H1 (cell line): ENCODE measurements around the gene NYAP2. TPM values are rescaled to one million over a fixed set of nuclear protein-coding genes. Genes with fewer than 3 reads are reported as not detected.
A peak's percentile ranks its signal among the peaks of the same experiment; 100 is the strongest.

Experiments used
- CTCF ChIA-PET: fragments of 300-600 bp; sonication (Branson Sonifier 250); formaldehyde crosslinking; loops from one replicate; lab custom pipeline; 2021; ENCODE audit not compliant: partially characterized antibody; lab: Charles Lee
- POLR2A ChIA-PET: fragments of 300-600 bp; sonication (Branson Sonifier 250); formaldehyde crosslinking; loops from one replicate; lab custom pipeline; 2021; ENCODE audit warnings: inconsistent platforms; ENCODE audit not compliant: partially characterized antibody; lab: Charles Lee
- DNase-seq, 2 experiments: peaks; one replicate each; pipeline versions ENCODE4 v3.0.0 to v3.0.0-alpha.2; 2010 to 2022; ENCODE audit warnings: low spot score in 2 of 2, low read depth in 1 of 2, mixed read lengths in 1 of 2
- FAIRE-seq: peaks from 2 replicates; lab custom pipeline; 2011; peaks lifted over from hg19 to GRCh38; lab: Jason Lieb, UNC
- H2AFZ ChIP-seq: 2 replicates; pipeline ENCODE4 v1.8.1; 2012; ENCODE audit warnings: low read length, inconsistent platforms
- H2AK5ac ChIP-seq: 2 replicates; pipeline ENCODE4 v1.6.1; 2013; ENCODE audit warnings: low read depth, low read length
- H2BK120ac ChIP-seq: replicated peaks from 2 replicates; pipeline ENCODE3; 2013; ENCODE audit warnings: low read depth, low read length, inconsistent platforms
- H2BK12ac ChIP-seq: 2 replicates; pipeline ENCODE4 v1.6.1; 2013; ENCODE audit warnings: low read depth, low read length
- H2BK15ac ChIP-seq: 2 replicates; pipeline ENCODE4 v1.6.1; 2013; ENCODE audit warnings: low read length
- H2BK20ac ChIP-seq: 2 replicates; pipeline ENCODE4 v1.6.1; 2013; ENCODE audit warnings: low read length
- H2BK5ac ChIP-seq: 2 replicates; pipeline ENCODE4 v1.6.1; 2013; ENCODE audit warnings: low read depth, low read length
- H3K14ac ChIP-seq: 2 replicates; pipeline ENCODE4 v1.6.1; 2013; ENCODE audit warnings: inconsistent platforms; ENCODE audit not compliant: insufficient read length
- H3K18ac ChIP-seq: 2 replicates; pipeline ENCODE4 v1.6.1; 2013; ENCODE audit warnings: low read length; ENCODE audit errors: extremely low read depth
- H3K23ac ChIP-seq: 2 replicates; pipeline ENCODE4 v1.6.1; 2013; ENCODE audit warnings: inconsistent platforms; ENCODE audit not compliant: insufficient read length
- H3K23me2 ChIP-seq: 2 replicates; pipeline ENCODE4 v1.6.1; 2013; ENCODE audit warnings: low read depth, low read length
- H3K27ac ChIP-seq: 2 replicates; pipeline ENCODE4 v1.6.1; 2011; ENCODE audit warnings: low read depth, low read length, inconsistent platforms
- H3K27me3 ChIP-seq, 4 experiments: replicated peaks in 1 of 4; 1 replicate in 1 of 4; 2 replicates in 3 of 4; pipeline versions ENCODE4 v1.6.1 to v1.8.1; 2011 to 2013; ENCODE audit warnings: low read length in 3 of 4, mild to moderate bottlenecking in 3 of 4, inconsistent platforms in 2 of 4, mixed read lengths in 2 of 4, moderate library complexity in 1 of 4; ENCODE audit not compliant: control insufficient read depth in 3 of 4, insufficient read depth in 3 of 4; ENCODE audit errors: extremely low read depth in 1 of 4
- H3K36me3 ChIP-seq, 4 experiments: 2 replicates each; pipeline versions ENCODE4 v1.6.1 to v1.8.1; 2011 to 2013; ENCODE audit warnings: mild to moderate bottlenecking in 4 of 4, low read length in 3 of 4, moderate library complexity in 2 of 4, control low read depth in 1 of 4, inconsistent platforms in 1 of 4; ENCODE audit not compliant: insufficient read depth in 4 of 4, control insufficient read depth in 2 of 4
- H3K4ac ChIP-seq: replicated peaks from 2 replicates; pipeline ENCODE3; 2013; ENCODE audit warnings: low read length, low read depth, mixed read lengths, inconsistent platforms; ENCODE audit not compliant: insufficient read length
- H3K4me1 ChIP-seq, 4 experiments: replicated peaks in 1 of 4; 1 replicate in 1 of 4; 2 replicates in 3 of 4; pipeline versions ENCODE4 v1.6.1 to v1.8.1; 2011 to 2013; ENCODE audit warnings: low read length in 3 of 4, inconsistent platforms in 2 of 4, mixed read lengths in 1 of 4; ENCODE audit not compliant: insufficient read depth in 4 of 4, control insufficient read depth in 3 of 4
- H3K4me2 ChIP-seq, 2 experiments: 2 replicates each; pipeline versions ENCODE4 v1.6.1 to v1.8.1; 2011 to 2013; ENCODE audit warnings: low read depth in 2 of 2, low read length in 2 of 2, control low read depth in 1 of 2, inconsistent platforms in 1 of 2, mild to moderate bottlenecking in 1 of 2; ENCODE audit not compliant: insufficient read depth in 1 of 2
- H3K4me3 ChIP-seq, 4 experiments: fragments of 200-600, 300-600 bp in 1 of 4; sonication (generic), shearing (Covaris generic), sonication (Bioruptor Twin) in 1 of 4; 2 replicates each; pipeline versions ENCODE4 v1.5.1 to v1.8.1; 2011 to 2016; ENCODE audit warnings: low read length in 4 of 4, low read depth in 3 of 4, control low read depth in 2 of 4, inconsistent platforms in 2 of 4, mild to moderate bottlenecking in 2 of 4, mixed read lengths in 1 of 4, moderate library complexity in 1 of 4; ENCODE audit not compliant: insufficient read depth in 2 of 4; ENCODE audit errors: extremely low read depth in 1 of 4
- H3K56ac ChIP-seq: replicated peaks from 2 replicates; pipeline ENCODE3; 2013; ENCODE audit warnings: low read depth, mild to moderate bottlenecking, mixed read lengths, low read length, inconsistent platforms; ENCODE audit not compliant: insufficient read length
- H3K79me1 ChIP-seq: 2 replicates; pipeline ENCODE4 v1.6.1; 2013; ENCODE audit warnings: low read depth, low read length, control low read depth
- H3K79me2 ChIP-seq, 2 experiments: 2 replicates each; pipeline versions ENCODE4 v1.6.1 to v1.8.1; 2012 to 2013; ENCODE audit warnings: low read length in 2 of 2, mild to moderate bottlenecking in 2 of 2, inconsistent platforms in 1 of 2; ENCODE audit not compliant: insufficient read depth in 2 of 2, control insufficient read depth in 1 of 2
- H3K9ac ChIP-seq, 4 experiments: replicated peaks in 1 of 4; 1 replicate in 1 of 4; 2 replicates in 3 of 4; pipeline versions ENCODE4 v1.6.1 to v1.8.1; 2011 to 2013; ENCODE audit warnings: low read depth in 3 of 4, low read length in 3 of 4, control low read depth in 2 of 4, mild to moderate bottlenecking in 2 of 4, moderate library complexity in 2 of 4, inconsistent platforms in 1 of 4; ENCODE audit errors: extremely low read depth in 1 of 4
- H3K9me3 ChIP-seq, 2 experiments: 2 replicates each; pipeline versions ENCODE4 v1.6.1 to v1.8.1; 2012 to 2013; ENCODE audit warnings: mild to moderate bottlenecking in 2 of 2, moderate library complexity in 2 of 2, control low read depth in 1 of 2, inconsistent platforms in 1 of 2, low read depth in 1 of 2, low read length in 1 of 2, mixed read lengths in 1 of 2; ENCODE audit not compliant: insufficient read depth in 2 of 2
- H4K20me1 ChIP-seq, 2 experiments: replicated peaks in 1 of 2; 2 replicates each; pipeline versions ENCODE3 to v1.8.1; 2011 to 2013; ENCODE audit warnings: inconsistent platforms in 2 of 2, low read length in 2 of 2, mild to moderate bottlenecking in 1 of 2; ENCODE audit not compliant: insufficient read depth in 2 of 2, control insufficient read depth in 1 of 2
- H4K5ac ChIP-seq: 2 replicates; pipeline ENCODE4 v1.6.1; 2013; ENCODE audit warnings: low read length, low read depth, mixed read lengths, inconsistent platforms; ENCODE audit not compliant: insufficient read length
- H4K8ac ChIP-seq: 2 replicates; pipeline ENCODE4 v1.8.0; 2013; ENCODE audit warnings: mild to moderate bottlenecking, moderate library complexity, low read length, inconsistent platforms; ENCODE audit not compliant: insufficient read depth; ENCODE audit errors: extremely low read depth
- H4K91ac ChIP-seq: replicated peaks from 2 replicates; pipeline ENCODE3; 2013; ENCODE audit warnings: low read length, mixed read lengths, inconsistent platforms; ENCODE audit not compliant: insufficient read length
- ASH2L ChIP-seq: fragments of 200-600, 300-600 bp; sonication (generic); IDR thresholded peaks from one replicate; pipeline ENCODE4 v1.7.1; 2017; ENCODE audit warnings: low read length
- CREB1 ChIP-seq: IDR thresholded peaks from 2 replicates; pipeline ENCODE4 v1.6.1; 2012; ENCODE audit warnings: inconsistent platforms
- EP300 ChIP-seq, 2 experiments: IDR thresholded peaks; 1 replicate in 1 of 2; 2 replicates in 1 of 2; pipeline ENCODE4 v1.6.1; 2011 to 2012; ENCODE audit warnings: low read depth in 2 of 2, low read length in 2 of 2, mild to moderate bottlenecking in 2 of 2, borderline replicate concordance in 1 of 2, inconsistent platforms in 1 of 2, moderate library complexity in 1 of 2
- HDAC6 ChIP-seq: IDR thresholded peaks from one replicate; pipeline ENCODE4 v1.7.1; 2012; ENCODE audit warnings: low read depth, mild to moderate bottlenecking, inconsistent platforms, low read length, moderate library complexity
- SIX5 ChIP-seq: IDR thresholded peaks from 2 replicates; pipeline ENCODE4 v1.6.1; 2011; ENCODE audit warnings: mild to moderate bottlenecking, low read depth, low read length
- SP4 ChIP-seq: IDR thresholded peaks from 2 replicates; pipeline ENCODE4 v1.6.1; 2012; ENCODE audit warnings: low read length, inconsistent platforms
- TBP ChIP-seq: IDR thresholded peaks from 2 replicates; pipeline ENCODE4 v1.6.1; 2011; ENCODE audit warnings: low read depth, low read length, improper control_type of control experiment
- TEAD4 ChIP-seq: IDR thresholded peaks from 2 replicates; pipeline ENCODE4 v1.6.1; 2012; ENCODE audit warnings: low read depth, low read length, inconsistent platforms, mixed read lengths
- YY1 ChIP-seq: IDR thresholded peaks from 2 replicates; pipeline ENCODE4 v1.6.1; 2011; ENCODE audit warnings: low read depth, mild to moderate bottlenecking, low read length
- WGBS, 2 experiments: shearing (Covaris generic) in 1 of 2; methylation state at CpG; one replicate each; pipeline versions ENCODE4 v1.1.6 to v1.1.7; 2013 to 2015; ENCODE audit warnings: low lambda C conversion rate in 2 of 2, mixed read lengths in 2 of 2, inconsistent platforms in 1 of 2, low coverage in 1 of 2, missing lambda C conversion rate in 1 of 2; ENCODE audit not compliant: insufficient replicate concordance in 2 of 2, insufficient coverage in 1 of 2, insufficient read length in 1 of 2; ENCODE audit errors: extremely low coverage in 1 of 2, missing lambda C conversion rate in 1 of 2; 5-methylcytosine and 5-hydroxymethylcytosine counted together
- polyA plus RNA-seq, 7 experiments: library from polyadenylated mRNA; depleted of rRNA in 3 of 7; stranded (reverse) in 5 of 7; unstranded in 2 of 7; fragments of >200 nt in 5 of 7; fragments of 200-250 nt in 2 of 7; gene quantifications; 1 replicate in 5 of 7; 2 replicates in 1 of 7; 4 replicates in 1 of 7; pipeline versions ENCODE4 v1.2.1 to v1.2.3, GENCODE V29; 2011 to 2013; ENCODE audit warnings: missing spikeins in 2 of 7, mixed read lengths in 2 of 7
- total RNA-seq: library from RNA; stranded (reverse); fragmentation: NEBNext Ultra II Directional; extraction: Animal tissue kit (Norgen Biotek cat#: 25700); gene quantifications from 2 replicates; pipeline ENCODE4 v1.2.1, GENCODE V29; 2021
- TF ChIP-seq, protein P1 (sequence below), 3 experiments: IDR thresholded peaks; 1 replicate in 2 of 3; 2 replicates in 1 of 3; pipeline versions ENCODE4 v1.5.1 to v1.6.1; 2011; ENCODE audit warnings: low read length in 3 of 3, mild to moderate bottlenecking in 3 of 3, inconsistent platforms in 2 of 3, low read depth in 1 of 3, moderate library complexity in 1 of 3; ENCODE audit not compliant: insufficient read depth in 1 of 3; ENCODE audit errors: control extremely low read depth in 1 of 3

The NYAP2 gene
- total and polyA plus RNA-seq, 2 of the 8 experiments (the other 6 are each of a cell fraction or from before 2014, with no cell fraction given): not detected

DNA sequence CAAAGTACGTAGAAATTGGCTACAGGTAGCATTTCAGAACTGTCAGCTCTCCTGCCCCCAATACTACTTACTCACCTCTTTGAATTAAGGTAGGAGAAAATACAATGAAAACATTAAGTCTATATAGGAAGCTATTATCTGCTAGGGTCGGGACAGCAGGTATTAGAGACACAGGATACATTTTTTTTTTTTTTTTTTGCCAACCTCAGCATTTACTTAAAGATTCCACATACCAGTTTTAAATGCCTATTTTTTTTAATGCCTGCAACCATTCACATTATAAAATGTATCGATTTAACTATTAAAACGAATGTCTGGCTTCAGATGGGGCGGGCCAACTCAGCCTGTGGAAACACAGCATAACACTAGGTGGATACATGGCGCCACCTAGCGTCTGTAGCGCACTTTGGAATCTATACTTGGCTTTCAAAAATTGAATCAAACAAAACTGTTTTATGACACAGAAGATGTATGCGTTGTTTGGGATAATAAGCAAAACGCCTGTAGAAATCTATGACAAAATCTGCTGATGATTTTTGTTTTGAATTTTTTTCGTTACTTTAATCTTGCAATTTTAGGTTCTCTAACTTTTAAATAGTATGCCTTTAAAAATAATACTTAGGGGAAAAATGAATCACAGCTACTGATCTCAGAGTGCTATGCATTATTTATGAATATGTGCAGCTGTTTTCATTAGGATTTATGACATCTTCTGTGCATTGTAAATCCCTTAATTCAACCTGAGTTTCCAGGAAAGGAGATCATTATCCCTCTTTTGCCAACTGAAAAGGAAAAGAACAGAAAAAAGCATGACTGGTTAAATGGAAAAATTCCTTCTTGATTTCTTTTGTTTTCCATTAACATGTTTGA is 261.0 kb downstream of the NYAP2 start:
- H2BK20ac ChIP-seq: no peak overlapping the region
- H3K4me3 ChIP-seq: no peak overlapping the region
- DNase-seq (peak in 1 of 2 experiments; percentile 82), FAIRE-seq (peak; percentile 75)
- H3K9me3 ChIP-seq: no peaks in the 10 kb centered on the region
- no peak overlapping the region for H3K4ac ChIP-seq
- ChIA-PET CTCF (interaction anchor here (0.5 to 9.0 kb wide), 50 partner anchors 11 to 1972 kb away, joined by 3 to 68 read pairs (median 3); no protein-coding TSS in a partner anchor), POLR2A (no interaction called here)
- no peak overlapping the region for H2BK15ac ChIP-seq
- H3K79me2 ChIP-seq: no peaks in the 10 kb centered on the region
- H3K56ac ChIP-seq: no peak overlapping the region
- H3K4me2 ChIP-seq: no peak overlapping the region
- H2AK5ac ChIP-seq: no peak overlapping the region
- no peaks in the 10 kb centered on the region for H4K20me1 ChIP-seq
- H3K18ac ChIP-seq: no peak overlapping the region
- H2BK5ac ChIP-seq: no peak overlapping the region
- H3K27me3 ChIP-seq: no peaks in the 10 kb centered on the region
- no peak overlapping the region for H3K23ac ChIP-seq
- H3K36me3 ChIP-seq: no peaks in the 10 kb centered on the region; a peak in 1 of 8 replicates
- no peak overlapping the region for H4K5ac ChIP-seq
- peaks cover 1% of the 10 kb centered on the region; the same call in 1 of the 2 replicates for H3K23me2 ChIP-seq
- H3K79me1 ChIP-seq: no peaks in the 10 kb centered on the region
- no peak overlapping the region for H2AFZ ChIP-seq
- no peak overlapping the region for H2BK120ac ChIP-seq
- peaks cover 0 to 3% (median 1%) of the 10 kb centered on the region in 4 experiments; a peak in 2 of 7 replicates for H3K4me1 ChIP-seq
- H4K91ac ChIP-seq: no peak overlapping the region
- no peak overlapping the region for H3K27ac ChIP-seq
- H2BK12ac ChIP-seq: no peak overlapping the region
- 32% methylated on average over 11 of the region's 11 CpGs; no CpG with 5 or more reads in 1 of the 2 experiments for WGBS, 2 experiments
- H3K14ac ChIP-seq: no peak overlapping the region
- H4K8ac ChIP-seq: no peak overlapping the region
- H3K9ac ChIP-seq: no peak overlapping the region
- TF ChIP-seq YY1 (no peak), TBP (no peak), SIX5 (no peak), CREB1 (no peak), ASH2L (no peak), EP300 (IDR thresholded peaks at IDR 0.05; ENCODE audit: borderline replicate concordance in 1 of 2, low read depth in 2 of 2, low read length in 2 of 2) (no peak), HDAC6 (no peak), SP4 (no peak), TEAD4 (peak; percentile 69; the same call in 1 of the 2 replicates)
- TF ChIP-seq, protein P1, sequence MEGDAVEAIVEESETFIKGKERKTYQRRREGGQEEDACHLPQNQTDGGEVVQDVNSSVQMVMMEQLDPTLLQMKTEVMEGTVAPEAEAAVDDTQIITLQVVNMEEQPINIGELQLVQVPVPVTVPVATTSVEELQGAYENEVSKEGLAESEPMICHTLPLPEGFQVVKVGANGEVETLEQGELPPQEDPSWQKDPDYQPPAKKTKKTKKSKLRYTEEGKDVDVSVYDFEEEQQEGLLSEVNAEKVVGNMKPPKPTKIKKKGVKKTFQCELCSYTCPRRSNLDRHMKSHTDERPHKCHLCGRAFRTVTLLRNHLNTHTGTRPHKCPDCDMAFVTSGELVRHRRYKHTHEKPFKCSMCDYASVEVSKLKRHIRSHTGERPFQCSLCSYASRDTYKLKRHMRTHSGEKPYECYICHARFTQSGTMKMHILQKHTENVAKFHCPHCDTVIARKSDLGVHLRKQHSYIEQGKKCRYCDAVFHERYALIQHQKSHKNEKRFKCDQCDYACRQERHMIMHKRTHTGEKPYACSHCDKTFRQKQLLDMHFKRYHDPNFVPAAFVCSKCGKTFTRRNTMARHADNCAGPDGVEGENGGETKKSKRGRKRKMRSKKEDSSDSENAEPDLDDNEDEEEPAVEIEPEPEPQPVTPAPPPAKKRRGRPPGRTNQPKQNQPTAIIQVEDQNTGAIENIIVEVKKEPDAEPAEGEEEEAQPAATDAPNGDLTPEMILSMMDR (IDR thresholded peaks at IDR 0.05; ENCODE audit: control extremely low read depth in 1 of 3, insufficient read depth in 1 of 3, low read depth in 1 of 3, low read length in 3 of 3): peak; percentile 56 to 81 (median 78)
